RWPE1 (cell line): ENCODE measurements around the gene GARS1.

Experiments used
- CTCF ChIA-PET: fragments of 350-600 bp; sonication (Branson Sonifier 250); formaldehyde crosslinking; extraction: SDS; loops from one replicate; lab custom pipeline; 2021; lab: Yijun Ruan, JAX
- POLR2A ChIA-PET: fragments of 400-600 bp; formaldehyde crosslinking; extraction: SDS; loops from one replicate; lab custom pipeline; 2020; ENCODE audit warnings: antibody characterized with exemption; ENCODE audit not compliant: low non-redundant PET; lab: Yijun Ruan, JAX
- DNase-seq: peaks from one replicate; pipeline ENCODE4 v3.0.0; 2012; ENCODE audit warnings: low spot score
- H3K27ac ChIP-seq: fragments of 450-650 bp; 2 replicates; pipeline ENCODE4 v1.5.1; 2017
- TF ChIP-seq, protein P1 (sequence below): fragments of 450-650 bp; conservative IDR thresholded peaks from 2 replicates; pipeline ENCODE4 v1.5.1; 2017; ENCODE audit warnings: low read depth, mild to moderate bottlenecking

GARS1 gene

DNA sequence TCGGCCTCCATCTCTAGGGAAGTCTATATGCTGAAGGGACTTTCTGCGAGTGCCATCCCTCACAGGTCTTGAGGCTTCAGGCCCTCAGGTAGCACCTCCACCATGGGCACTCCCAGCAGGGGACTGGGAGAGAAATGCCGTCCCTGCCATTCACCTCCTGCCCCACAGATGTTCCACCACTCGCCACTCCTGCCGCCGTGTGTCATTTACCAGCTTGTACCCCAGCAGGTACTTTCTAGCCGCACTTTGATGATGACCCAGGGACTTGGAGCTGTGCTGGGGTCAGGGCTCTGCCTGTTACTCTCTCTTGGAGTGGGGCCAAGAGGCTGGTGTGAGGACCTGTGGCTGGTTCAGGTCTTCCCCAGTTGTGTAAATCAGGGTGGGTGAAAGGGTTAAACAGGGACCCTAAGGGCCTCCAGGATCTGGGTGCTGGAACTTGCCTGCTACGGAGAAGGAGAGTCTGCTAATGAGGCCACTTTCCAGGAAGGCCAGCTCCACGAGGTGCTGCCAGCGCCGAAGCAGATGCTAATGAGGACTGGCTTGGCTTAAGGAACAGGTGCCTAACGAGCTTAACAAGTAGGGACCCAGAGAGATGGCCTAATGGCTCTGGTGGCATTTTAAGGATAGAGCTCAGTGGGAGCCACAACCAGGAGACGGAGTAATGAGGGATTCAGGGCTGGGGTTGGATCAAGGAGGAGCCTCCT, 55.2 kb downstream of the GARS1 start:
- no peak overlapping the region for H3K27ac ChIP-seq
- DNase-seq = no peak
- POLR2A ChIA-PET = no interaction called here
- TF ChIP-seq, protein P1, sequence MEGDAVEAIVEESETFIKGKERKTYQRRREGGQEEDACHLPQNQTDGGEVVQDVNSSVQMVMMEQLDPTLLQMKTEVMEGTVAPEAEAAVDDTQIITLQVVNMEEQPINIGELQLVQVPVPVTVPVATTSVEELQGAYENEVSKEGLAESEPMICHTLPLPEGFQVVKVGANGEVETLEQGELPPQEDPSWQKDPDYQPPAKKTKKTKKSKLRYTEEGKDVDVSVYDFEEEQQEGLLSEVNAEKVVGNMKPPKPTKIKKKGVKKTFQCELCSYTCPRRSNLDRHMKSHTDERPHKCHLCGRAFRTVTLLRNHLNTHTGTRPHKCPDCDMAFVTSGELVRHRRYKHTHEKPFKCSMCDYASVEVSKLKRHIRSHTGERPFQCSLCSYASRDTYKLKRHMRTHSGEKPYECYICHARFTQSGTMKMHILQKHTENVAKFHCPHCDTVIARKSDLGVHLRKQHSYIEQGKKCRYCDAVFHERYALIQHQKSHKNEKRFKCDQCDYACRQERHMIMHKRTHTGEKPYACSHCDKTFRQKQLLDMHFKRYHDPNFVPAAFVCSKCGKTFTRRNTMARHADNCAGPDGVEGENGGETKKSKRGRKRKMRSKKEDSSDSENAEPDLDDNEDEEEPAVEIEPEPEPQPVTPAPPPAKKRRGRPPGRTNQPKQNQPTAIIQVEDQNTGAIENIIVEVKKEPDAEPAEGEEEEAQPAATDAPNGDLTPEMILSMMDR = no peak
- CTCF ChIA-PET = no interaction called here

- ChIA-PET POLR2A (no interaction called here), CTCF (no interaction called here)
- TF ChIP-seq, protein P1 = no peak
- no peak overlapping the region for H3K27ac ChIP-seq
- no peak for DNase-seq
Observed at GRCh38 chr7:30650421-30650808, 55.7 kb downstream of the GARS1 start.

DNA sequence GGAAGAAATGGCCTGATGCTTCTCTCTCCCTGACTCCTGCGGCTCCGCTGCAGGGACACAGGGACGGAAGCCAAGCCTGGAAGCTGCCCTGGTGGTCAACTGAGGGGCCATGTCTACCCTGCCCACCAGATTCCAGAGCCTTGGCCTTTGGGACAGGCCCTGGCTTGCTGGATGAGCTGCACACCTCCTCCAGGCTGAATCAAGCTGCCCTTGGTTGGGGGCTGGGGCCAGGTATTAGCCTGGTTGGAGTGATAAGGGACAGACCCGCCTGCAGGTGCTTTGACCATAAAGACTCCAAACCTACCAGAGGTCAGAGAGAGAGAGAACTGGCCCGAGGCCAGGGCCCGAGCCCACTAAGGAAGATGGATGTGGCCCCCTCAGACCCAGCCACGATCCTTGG, 57.5 kb downstream of the GARS1 start:
- no peak overlapping the region for H3K27ac ChIP-seq
- ChIA-PET CTCF (no interaction called here), POLR2A (no interaction called here)
- TF ChIP-seq, protein P1 = no peak
- no peak for DNase-seq

- CTCF ChIA-PET = no interaction called here
- TF ChIP-seq, protein P1 = no peak
Observed at GRCh38 chr7:30652698-30653641, 58.3 kb downstream of the GARS1 start.

DNA sequence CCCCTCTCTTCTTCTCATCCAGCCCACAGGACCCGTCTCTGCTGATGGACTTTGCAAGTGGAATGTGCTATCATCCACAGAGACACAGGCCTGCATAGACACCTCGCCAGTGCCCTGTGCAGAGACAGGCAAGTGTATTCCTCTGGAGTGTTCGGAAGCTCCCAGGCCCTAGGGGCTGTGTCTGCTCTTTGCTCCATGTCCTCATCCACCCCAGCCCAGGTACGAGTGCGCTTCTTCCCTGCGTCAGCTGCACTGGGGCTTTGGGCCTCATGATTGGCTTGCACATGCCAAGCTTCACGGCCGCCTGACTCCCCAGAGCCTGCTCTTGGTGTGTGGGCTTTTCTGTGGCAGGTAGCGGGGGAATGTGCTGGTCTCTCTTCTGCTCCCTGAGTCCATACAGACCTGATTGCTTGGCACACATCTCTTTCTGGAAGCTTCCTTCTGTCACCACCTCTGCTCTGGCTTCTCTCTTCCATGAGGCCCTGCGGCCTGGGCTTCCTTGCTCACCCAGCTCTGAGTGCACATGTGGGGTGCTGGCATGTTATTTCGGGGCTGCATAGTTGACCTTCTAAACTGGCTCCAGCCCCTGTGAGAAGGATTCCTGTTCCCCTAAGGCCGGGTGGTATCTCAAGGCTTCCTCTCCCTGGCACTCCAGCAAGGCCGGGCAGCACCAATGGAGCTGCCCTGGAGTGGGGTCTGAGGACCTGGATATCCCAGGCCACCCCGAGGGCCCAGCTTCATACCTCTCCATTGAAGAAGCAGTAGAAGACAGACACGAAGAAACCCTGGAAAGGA, 59.8 kb downstream of the GARS1 start:
- no peak for DNase-seq
- ChIA-PET CTCF (interaction anchor here (0.6 kb wide), 2 partner anchors 9 to 85 kb away, joined by 3 to 4 read pairs; no protein-coding TSS in a partner anchor), POLR2A (no interaction called here)
- TF ChIP-seq, protein P1 = no peak
- no peak overlapping the region for H3K27ac ChIP-seq

More at GRCh38 chr7:30652698-30653641, 58.3 kb downstream of the GARS1 start:
- POLR2A ChIA-PET = no interaction called here
- DNase-seq = no peak
- H3K27ac ChIP-seq = no peak overlapping the region
